GM10248 (cell line): ENCODE data around the gene CHST11.

Source experiments
- CTCF ChIA-PET: fragments of 300-600 bp; sonication (Branson Sonifier 250); formaldehyde crosslinking; extraction: SDS; loops from one replicate; lab custom pipeline; 2021; ENCODE audit warnings: antibody characterized with exemption; lab: Yijun Ruan, JAX
- POLR2A ChIA-PET: fragments of 350-650 bp; sonication (Branson Sonifier 250); formaldehyde crosslinking; extraction: SDS; loops from one replicate; lab custom pipeline; 2020; ENCODE audit warnings: antibody characterized with exemption; lab: Yijun Ruan, JAX
- DNase-seq: peaks from one replicate; pipeline ENCODE4 v3.0.0; 2012; ENCODE audit errors: extremely low spot score
- TF ChIP-seq, protein P1 (sequence below): IDR thresholded peaks from 2 replicates; pipeline ENCODE4 v1.5.1; 2012; ENCODE audit warnings: mild to moderate bottlenecking, low read depth; ENCODE audit errors: extremely low read depth, missing control alignments, control extremely low read depth

The CHST11 gene

DNA sequence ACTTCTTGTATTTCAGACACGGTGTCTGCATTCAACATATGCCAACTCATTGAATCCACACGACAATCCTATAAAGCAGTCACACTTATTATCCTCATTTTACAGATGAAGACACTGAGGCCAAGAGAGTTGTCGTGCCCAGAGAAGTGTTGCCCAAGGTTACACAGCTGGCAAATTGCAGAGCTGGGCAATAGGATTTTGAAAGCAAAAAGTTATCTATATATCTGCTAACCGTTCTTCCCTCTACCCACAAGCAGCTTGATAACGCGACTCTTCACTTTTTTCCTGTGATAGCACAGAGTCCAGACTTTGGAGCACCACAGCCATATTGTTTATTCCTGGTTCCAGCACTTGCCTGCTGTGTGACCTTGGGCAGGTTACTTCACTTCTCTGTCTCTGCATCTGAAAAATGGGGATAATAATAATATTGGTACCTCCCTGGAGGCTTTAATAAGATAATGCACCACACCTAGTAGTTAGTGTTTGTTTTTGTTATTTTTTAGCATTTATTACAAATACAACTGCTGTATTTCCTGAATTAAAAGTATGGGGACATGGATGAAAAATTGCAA, 82.2 kb downstream of the CHST11 start:
- TF ChIP-seq, protein P1, sequence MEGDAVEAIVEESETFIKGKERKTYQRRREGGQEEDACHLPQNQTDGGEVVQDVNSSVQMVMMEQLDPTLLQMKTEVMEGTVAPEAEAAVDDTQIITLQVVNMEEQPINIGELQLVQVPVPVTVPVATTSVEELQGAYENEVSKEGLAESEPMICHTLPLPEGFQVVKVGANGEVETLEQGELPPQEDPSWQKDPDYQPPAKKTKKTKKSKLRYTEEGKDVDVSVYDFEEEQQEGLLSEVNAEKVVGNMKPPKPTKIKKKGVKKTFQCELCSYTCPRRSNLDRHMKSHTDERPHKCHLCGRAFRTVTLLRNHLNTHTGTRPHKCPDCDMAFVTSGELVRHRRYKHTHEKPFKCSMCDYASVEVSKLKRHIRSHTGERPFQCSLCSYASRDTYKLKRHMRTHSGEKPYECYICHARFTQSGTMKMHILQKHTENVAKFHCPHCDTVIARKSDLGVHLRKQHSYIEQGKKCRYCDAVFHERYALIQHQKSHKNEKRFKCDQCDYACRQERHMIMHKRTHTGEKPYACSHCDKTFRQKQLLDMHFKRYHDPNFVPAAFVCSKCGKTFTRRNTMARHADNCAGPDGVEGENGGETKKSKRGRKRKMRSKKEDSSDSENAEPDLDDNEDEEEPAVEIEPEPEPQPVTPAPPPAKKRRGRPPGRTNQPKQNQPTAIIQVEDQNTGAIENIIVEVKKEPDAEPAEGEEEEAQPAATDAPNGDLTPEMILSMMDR = no peak
- ChIA-PET CTCF (interaction anchor here (1.4 kb wide), 1 partner anchor 41 kb away, joined by 4 read pairs; no protein-coding TSS in a partner anchor), POLR2A (no interaction called here)
- no peak for DNase-seq

DNA sequence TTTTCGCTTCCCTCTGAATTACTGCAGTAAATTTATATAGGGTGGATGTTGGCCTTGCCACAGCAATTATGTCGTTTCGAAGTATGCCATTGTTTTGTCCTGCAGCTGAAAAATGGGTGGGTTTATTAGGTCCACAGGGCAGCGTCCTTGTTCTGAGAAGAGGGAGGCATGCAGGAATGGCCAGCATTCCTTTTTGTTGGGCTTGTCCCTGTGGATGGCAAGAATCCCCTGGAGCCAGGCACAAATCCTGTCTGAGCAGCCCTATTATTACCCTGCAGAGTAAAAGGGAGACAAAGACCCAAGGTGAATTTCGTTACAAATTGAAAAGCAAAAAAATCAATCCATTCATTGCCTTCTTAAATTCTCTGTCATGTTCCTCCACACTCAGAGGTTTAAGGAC, 88.1 kb downstream of the CHST11 start:
- CTCF ChIA-PET = interaction anchor here (1.1 to 1.5 kb wide), 3 partner anchors 10 to 42 kb away, joined by 3 to 4 read pairs (median 3); no protein-coding TSS in a partner anchor
- TF ChIP-seq, protein P1 = no peak
- POLR2A ChIA-PET = no interaction called here
- DNase-seq = no peak

DNA sequence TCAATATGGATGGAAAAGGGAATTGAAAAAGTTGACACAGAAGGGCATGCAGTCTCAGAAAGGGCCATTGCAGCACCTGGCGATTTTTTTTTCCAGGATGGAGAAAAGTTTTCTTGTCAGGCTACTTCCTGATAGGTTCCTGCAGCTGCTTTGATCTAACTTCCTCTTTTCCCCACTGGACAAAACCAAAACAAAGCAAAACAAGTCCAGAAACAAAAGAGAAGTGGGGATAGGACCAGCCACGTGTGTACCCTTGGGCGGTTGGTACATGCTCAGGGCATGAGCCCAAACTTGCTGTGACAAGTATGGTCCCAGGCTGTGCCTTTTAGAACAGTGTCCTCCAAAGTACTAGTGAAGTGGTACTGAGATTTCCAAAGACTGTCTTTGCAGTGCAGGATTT, 89.8 kb downstream of the CHST11 start:
- no peak for DNase-seq
- TF ChIP-seq, protein P1 = no peak
- ChIA-PET POLR2A (no interaction called here), CTCF (interaction anchor here (0.8 to 1.7 kb wide), 2 partner anchors 8 to 17 kb away, joined by 3 to 5 read pairs; no protein-coding TSS in a partner anchor)

DNA sequence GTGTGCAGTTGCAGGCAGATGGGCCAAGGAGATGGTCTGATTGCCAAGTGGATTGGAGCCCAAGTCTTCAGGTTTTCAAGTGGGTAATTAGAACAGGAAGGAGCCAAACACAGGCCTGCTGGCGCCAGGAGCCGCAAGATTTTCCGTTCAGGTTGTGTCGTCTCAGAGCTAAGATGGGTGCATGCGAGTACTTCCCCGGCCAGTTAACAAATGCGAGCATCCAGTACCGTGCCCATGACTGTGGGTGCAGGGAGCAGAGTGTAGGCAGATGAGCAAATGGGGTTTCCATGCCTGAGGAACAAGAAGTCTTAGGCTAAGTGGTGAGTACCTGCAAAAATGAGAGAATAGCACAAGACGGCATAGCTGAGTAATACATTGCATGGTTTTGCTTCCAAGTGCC, 90.5 kb downstream of the CHST11 start:
- POLR2A ChIA-PET = no interaction called here

DNA sequence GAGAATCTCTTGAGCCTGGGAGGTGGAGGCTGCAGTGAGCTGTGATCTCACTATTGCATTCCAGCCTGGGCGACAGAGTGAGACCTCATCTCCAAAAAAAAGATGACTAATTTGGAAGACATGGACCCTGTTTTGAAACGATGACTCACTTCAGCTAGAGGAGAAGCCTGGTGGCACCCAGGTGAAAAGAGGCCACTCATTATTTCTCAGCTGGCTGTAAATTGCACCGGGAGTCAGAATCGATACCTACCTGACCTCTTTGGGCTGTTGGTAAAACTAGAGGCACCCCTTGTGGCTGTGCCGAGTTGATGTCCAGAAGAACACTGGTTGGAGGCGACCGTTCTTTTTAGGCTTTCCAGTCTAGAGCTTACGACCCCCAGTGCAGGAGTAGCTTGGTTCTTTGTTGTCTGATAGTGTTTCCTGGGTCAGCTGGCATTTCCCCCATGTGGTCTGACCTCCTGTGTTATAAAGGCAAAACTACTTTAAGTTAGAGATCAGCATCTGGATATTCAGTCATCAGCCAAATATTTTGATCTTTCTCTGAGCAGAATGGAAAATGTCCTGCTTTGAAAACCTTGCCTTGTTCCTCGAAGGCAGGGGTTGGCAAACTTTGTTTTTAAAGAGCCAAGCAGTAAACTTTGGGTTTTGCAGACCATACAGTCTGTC, 93.2 kb downstream of the CHST11 start:
- ChIA-PET POLR2A (no interaction called here), CTCF (no interaction called here)
- DNase-seq = no peak
- TF ChIP-seq, protein P1 = no peak

More for the DNA sequence above, 90.5 kb downstream of the CHST11 start:
- TF ChIP-seq, protein P1 = no peak
- no peak for DNase-seq
- CTCF ChIA-PET = interaction anchor here (1.6 kb wide), 1 partner anchor 10 kb away, joined by 3 read pairs; no protein-coding TSS in a partner anchor

DNA sequence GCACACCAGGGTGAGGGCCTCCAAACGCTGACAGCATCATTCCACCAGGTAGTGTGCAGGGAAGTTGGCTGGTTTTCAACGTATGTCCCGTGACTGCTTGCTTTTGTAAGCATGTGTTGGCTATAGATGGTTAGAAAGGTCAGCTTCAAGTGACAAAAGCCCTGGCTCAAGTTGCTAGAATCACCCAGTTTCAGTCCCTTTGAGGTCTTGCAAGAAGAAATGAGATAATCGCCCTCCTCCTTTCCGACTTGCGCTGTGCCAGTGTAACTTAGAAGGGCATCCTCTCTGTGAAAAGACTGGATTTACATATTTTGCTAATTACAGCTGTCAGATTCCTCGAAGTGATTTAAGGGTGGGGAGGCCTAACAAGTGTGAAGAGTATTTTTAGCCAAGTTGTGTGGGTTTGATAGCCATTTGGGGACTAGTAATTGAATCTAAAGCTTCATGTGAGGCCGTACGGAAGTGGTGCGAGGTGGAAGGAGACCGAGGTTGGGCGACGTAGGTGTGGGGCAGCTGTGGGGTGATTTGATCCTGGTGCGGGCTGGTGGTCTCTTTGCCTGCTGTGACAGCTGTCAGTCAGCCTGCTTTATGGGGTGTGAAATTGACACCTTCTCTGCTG, 94.7 kb downstream of the CHST11 start:
- TF ChIP-seq, protein P1 = no peak
- no peak for DNase-seq
- ChIA-PET CTCF (interaction anchor here (1.3 kb wide), 1 partner anchor 11 kb away, joined by 4 read pairs; no protein-coding TSS in a partner anchor), POLR2A (no interaction called here)
